Neuron (in vitro differentiated cells): ENCODE measurements around the gene CD47.

ENCODE experiments used
- H2AFZ ChIP-seq: one replicate; pipeline ENCODE4 v1.6.1; 2013; ENCODE audit warnings: low read depth, mild to moderate bottlenecking, inconsistent platforms, low read length, moderate library complexity
- H3K27me3 ChIP-seq: one replicate; pipeline ENCODE4 v1.6.1; 2013; ENCODE audit warnings: low read length; ENCODE audit not compliant: insufficient read depth
- H3K36me3 ChIP-seq: one replicate; pipeline ENCODE4 v1.6.1; 2013; ENCODE audit warnings: low read length; ENCODE audit not compliant: insufficient read depth
- H3K4me1 ChIP-seq: one replicate; pipeline ENCODE4 v1.6.1; 2013; ENCODE audit warnings: low read length; ENCODE audit not compliant: insufficient read depth
- H3K4me3 ChIP-seq: 2 replicates; pipeline ENCODE4 v1.5.1; 2013; ENCODE audit warnings: mild to moderate bottlenecking, low read length, moderate library complexity
- H3K9me3 ChIP-seq: one replicate; pipeline ENCODE4 v1.6.1; 2013; ENCODE audit warnings: low read length

The CD47 gene

GRCh38 chr3:108125153-108125543 lies 34.3 kb upstream of the CD47 start:
- no peak overlapping the region for H2AFZ ChIP-seq

GRCh38 chr3:108124337-108125152 lies 33.7 kb upstream of the CD47 start:
- no peaks in the 10 kb centered on the region for H3K27me3 ChIP-seq
- H3K36me3 ChIP-seq: no peaks in the 10 kb centered on the region
- no peak overlapping the region for H3K4me3 ChIP-seq
- no peak overlapping the region for H2AFZ ChIP-seq
- no peaks in the 10 kb centered on the region for H3K9me3 ChIP-seq
- peaks cover 29% of the 10 kb centered on the region for H3K4me1 ChIP-seq

More at GRCh38 chr3:108125153-108125543, 34.3 kb upstream of the CD47 start:
- Histone ChIP-seq H3K36me3 (no peaks in the 10 kb centered on the region), H3K4me3 (no peak overlapping the region), H3K9me3 (no peaks in the 10 kb centered on the region), H3K4me1 (peaks cover 29% of the 10 kb centered on the region), H3K27me3 (no peaks in the 10 kb centered on the region)

GRCh38 chr3:108123326-108123725 lies 32.5 kb upstream of the CD47 start:
- Histone ChIP-seq H3K4me3 (no peak overlapping the region), H2AFZ (no peak overlapping the region), H3K4me1 (peaks cover 29% of the 10 kb centered on the region), H3K36me3 (no peaks in the 10 kb centered on the region), H3K9me3 (no peaks in the 10 kb centered on the region), H3K27me3 (no peaks in the 10 kb centered on the region)

GRCh38 chr3:108122276-108122675 lies 31.4 kb upstream of the CD47 start:
- Histone ChIP-seq H2AFZ (no peak overlapping the region), H3K27me3 (no peaks in the 10 kb centered on the region), H3K4me3 (no peak overlapping the region), H3K4me1 (peaks cover 29% of the 10 kb centered on the region), H3K36me3 (no peaks in the 10 kb centered on the region), H3K9me3 (no peaks in the 10 kb centered on the region)

GRCh38 chr3:108119398-108120104 lies 28.7 kb upstream of the CD47 start:
- no peaks in the 10 kb centered on the region for H3K36me3 ChIP-seq
- peaks cover 18% of the 10 kb centered on the region for H3K4me1 ChIP-seq
- H3K4me3 ChIP-seq: no peak overlapping the region
- no peaks in the 10 kb centered on the region for H3K9me3 ChIP-seq
- no peak overlapping the region for H2AFZ ChIP-seq
- no peaks in the 10 kb centered on the region for H3K27me3 ChIP-seq

DNA sequence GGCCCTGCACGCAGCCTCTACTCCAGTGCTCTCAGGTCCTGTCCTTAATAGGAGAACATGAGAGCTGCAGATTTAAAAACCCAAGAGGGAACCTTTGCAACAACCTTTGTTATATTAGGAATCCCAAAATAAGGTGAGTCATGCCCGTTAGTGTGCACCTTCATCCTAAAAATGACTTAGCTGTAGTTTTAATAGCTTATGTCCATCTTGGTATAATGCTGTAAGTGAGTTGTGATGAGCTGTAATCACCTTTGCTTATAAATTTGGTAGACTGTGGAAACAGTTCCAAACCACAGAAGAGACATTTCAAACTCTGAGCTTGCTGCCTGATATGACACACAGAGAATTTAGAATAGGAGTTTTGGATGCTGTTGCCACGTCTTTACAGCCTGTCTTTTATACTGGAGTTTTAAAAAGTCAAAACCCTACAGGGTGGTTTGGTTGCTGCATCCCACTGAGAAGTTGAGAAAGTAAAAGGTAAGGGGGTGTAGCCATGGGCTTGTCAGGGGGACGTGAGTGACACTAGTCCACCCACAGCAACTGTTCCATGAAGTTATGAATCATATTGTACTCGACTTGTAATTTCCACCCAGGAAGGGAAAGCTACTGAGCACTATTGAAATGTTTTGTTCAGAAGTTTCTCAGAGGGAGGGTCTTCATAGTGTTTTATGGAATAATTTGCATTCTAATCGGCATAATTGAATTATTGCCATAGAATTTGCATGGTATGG lies 27.4 kb upstream of the CD47 start:
- Histone ChIP-seq H3K4me3 (no peak overlapping the region), H2AFZ (no peak overlapping the region), H3K4me1 (peaks cover 5% of the 10 kb centered on the region), H3K36me3 (no peaks in the 10 kb centered on the region), H3K9me3 (no peaks in the 10 kb centered on the region), H3K27me3 (no peaks in the 10 kb centered on the region)

DNA sequence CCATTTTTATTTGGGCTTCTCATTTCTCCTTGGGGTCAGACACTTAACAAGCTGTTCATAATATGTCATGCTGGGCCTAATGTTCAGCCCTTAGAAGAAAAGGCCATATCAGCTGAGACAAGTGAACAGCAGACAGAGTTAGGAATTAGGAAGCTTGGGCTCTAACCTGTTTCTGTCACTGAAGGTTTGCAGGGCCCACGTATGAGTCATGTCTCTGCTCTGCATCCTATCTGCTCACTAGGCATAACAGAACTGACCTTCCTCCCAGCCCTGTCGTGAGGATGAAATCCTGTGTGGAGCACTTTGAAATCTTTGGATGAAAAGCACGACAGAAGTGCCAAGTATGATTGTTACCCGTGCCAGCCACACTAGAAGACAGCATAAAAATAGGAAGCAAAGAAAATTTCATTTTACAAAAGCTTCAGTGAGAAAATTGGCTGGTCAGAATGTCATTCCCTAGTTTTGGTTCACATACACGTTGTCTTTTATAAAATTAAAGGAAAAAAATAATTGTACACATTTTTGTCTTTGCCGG lies 26.5 kb upstream of the CD47 start:
- Histone ChIP-seq H3K9me3 (no peaks in the 10 kb centered on the region), H3K36me3 (no peaks in the 10 kb centered on the region), H2AFZ (no peak overlapping the region), H3K4me3 (no peak overlapping the region), H3K4me1 (no peaks in the 10 kb centered on the region), H3K27me3 (no peaks in the 10 kb centered on the region)

- no peak overlapping the region for H2AFZ ChIP-seq
- no peaks in the 10 kb centered on the region for H3K9me3 ChIP-seq
- no peaks in the 10 kb centered on the region for H3K27me3 ChIP-seq
- H3K4me3 ChIP-seq: no peak overlapping the region
- H3K36me3 ChIP-seq: no peaks in the 10 kb centered on the region
- no peaks in the 10 kb centered on the region for H3K4me1 ChIP-seq
Measured at GRCh38 chr3:108114423-108115065, 23.7 kb upstream of the CD47 start.

DNA sequence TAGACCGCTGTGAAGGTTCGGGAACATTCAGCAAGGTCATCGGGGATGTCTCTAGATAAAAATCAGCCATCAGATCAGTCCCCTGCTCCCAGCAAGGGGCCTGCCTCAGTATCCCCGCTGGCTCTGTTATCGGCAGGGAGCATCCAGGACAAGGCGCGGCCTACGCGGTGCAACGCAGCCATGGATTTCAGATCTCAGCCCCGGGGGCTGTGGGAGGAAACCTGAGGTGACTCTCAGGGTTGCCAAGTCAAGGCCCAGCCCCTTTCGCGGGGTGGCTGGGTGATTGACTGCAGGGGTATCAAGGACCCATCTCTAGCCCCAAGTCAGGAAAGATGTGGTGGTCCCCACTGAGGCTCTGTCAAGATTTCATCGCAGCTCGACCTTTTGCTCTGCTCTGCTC lies 23.1 kb upstream of the CD47 start:
- Histone ChIP-seq H3K4me1 (no peaks in the 10 kb centered on the region), H3K9me3 (no peaks in the 10 kb centered on the region), H3K4me3 (no peak overlapping the region), H2AFZ (no peak overlapping the region), H3K27me3 (no peaks in the 10 kb centered on the region), H3K36me3 (no peaks in the 10 kb centered on the region)

DNA sequence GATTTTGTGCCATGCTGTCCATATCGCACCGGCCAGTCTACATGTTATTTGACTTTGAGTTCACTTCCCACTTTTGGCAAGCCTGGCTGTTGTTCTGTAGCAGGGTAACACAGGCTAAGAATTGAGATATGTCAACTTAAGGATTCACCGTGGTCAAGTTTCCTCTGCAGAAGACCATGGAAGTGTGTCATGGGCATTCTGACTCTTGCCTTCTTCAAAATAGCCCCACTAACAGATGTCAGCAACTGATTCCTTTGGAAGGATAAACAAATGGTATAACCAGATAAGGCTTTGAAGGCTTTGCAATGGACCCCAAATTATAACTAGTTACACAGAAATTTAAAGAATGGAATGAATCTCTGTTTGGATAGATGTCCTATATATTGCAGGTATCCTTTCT lies 20.1 kb upstream of the CD47 start:
- H2AFZ ChIP-seq: no peak overlapping the region
- no peaks in the 10 kb centered on the region for H3K36me3 ChIP-seq
- H3K9me3 ChIP-seq: no peaks in the 10 kb centered on the region
- no peaks in the 10 kb centered on the region for H3K27me3 ChIP-seq
- no peak overlapping the region for H3K4me3 ChIP-seq
- peaks cover 2% of the 10 kb centered on the region for H3K4me1 ChIP-seq

DNA sequence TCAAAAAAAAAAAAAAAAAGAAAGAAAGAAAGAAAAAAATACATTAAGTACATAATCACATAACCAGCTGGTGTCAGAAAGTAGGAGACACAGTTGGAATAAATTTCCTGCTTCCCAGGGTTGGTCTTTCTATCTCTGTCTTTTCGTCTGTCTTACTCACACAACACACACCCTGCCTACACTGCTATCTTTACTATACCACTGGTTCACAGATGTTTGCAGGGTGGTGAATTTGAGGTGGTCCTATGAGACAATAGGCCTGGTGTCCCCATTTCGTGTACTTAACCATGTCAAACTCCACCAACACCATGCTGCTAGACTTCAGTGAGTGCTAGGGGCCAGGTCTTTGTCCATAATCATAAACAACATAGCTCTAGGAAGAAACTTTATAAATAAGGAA lies 17.6 kb upstream of the CD47 start:
- Histone ChIP-seq H3K36me3 (no peaks in the 10 kb centered on the region), H2AFZ (no peak overlapping the region), H3K9me3 (no peaks in the 10 kb centered on the region), H3K4me3 (no peak overlapping the region), H3K27me3 (no peaks in the 10 kb centered on the region), H3K4me1 (peaks cover 10% of the 10 kb centered on the region)

- peaks cover 10% of the 10 kb centered on the region for H3K4me1 ChIP-seq
- H2AFZ ChIP-seq: no peak overlapping the region
- no peaks in the 10 kb centered on the region for H3K9me3 ChIP-seq
- no peaks in the 10 kb centered on the region for H3K27me3 ChIP-seq
- H3K36me3 ChIP-seq: no peaks in the 10 kb centered on the region
- H3K4me3 ChIP-seq: no peak overlapping the region
Measured at GRCh38 chr3:108106449-108106848, 15.6 kb upstream of the CD47 start.
